ENCODE results near the gene EIF4G3. TPM values are rescaled to one million over a fixed set of nuclear protein-coding genes. Genes with fewer than 3 reads are reported as not detected.
"Not testable (repeated sequence)": the region's sequence is repeated elsewhere in the genome, so short reads cannot be mapped to it uniquely, and the experiment has no call there.

Gene EIF4G3
- total RNA-seq, 1 donor from 2014 or later = 50.5 TPM

DNA sequence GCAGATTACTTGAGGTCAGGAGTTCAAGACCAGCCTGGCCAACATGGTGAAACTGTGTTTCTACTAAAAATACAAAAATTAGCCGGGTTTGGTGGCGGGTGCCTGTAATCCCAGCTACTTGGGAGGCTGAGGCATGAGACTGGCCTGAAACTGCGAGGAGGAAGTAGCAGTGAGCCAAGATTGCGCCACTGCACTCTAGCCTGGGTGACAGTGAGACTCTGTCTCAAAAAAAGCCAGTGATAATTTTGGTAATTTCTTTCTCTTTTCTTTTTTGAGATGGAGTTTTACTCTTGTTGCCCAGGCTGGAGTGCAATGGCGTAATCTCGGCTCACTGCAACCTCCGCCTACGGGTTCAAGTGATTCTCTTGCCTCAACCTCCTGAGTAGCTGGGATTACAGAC lies 324.9 kb downstream of the EIF4G3 start:
- DNase-seq (ENCODE audit: low spot score in 2 of 2); FAIRE-seq: not testable (repeated sequence)

- FAIRE-seq (no peak), DNase-seq (ENCODE audit: low spot score in 2 of 2) (no peak)
Observed at GRCh38 chr1:20850021-20850420, 326.7 kb downstream of the EIF4G3 start.

DNA sequence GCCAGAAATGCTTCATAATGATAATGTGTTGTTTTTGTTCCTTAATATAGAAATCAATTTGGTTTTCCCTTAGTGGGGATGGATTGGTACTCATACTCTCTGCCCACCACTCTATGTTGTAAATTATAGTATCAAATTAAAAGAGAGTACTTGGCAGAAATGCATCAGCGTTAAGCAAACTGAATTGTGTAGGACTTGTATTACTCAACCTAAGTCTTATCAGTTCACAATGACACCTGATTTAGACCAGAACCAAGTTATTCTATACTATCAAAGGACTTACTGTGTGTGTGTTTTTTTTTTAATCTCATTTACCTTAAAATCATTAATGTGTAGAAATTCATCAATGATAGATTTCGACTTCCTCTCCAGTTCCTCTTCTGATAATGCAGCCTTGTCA lies 327.6 kb downstream of the EIF4G3 start:
- no peak for FAIRE-seq
- DNase-seq (ENCODE audit: low spot score in 2 of 2) = no peak

- DNase-seq (ENCODE audit: low spot score in 2 of 2) (no peak), FAIRE-seq (no peak)
Observed at GRCh38 chr1:20848162-20848561, 328.5 kb downstream of the EIF4G3 start.

GRCh38 chr1:20847611-20848080 lies 329.1 kb downstream of the EIF4G3 start:
- FAIRE-seq = no peak

DNA sequence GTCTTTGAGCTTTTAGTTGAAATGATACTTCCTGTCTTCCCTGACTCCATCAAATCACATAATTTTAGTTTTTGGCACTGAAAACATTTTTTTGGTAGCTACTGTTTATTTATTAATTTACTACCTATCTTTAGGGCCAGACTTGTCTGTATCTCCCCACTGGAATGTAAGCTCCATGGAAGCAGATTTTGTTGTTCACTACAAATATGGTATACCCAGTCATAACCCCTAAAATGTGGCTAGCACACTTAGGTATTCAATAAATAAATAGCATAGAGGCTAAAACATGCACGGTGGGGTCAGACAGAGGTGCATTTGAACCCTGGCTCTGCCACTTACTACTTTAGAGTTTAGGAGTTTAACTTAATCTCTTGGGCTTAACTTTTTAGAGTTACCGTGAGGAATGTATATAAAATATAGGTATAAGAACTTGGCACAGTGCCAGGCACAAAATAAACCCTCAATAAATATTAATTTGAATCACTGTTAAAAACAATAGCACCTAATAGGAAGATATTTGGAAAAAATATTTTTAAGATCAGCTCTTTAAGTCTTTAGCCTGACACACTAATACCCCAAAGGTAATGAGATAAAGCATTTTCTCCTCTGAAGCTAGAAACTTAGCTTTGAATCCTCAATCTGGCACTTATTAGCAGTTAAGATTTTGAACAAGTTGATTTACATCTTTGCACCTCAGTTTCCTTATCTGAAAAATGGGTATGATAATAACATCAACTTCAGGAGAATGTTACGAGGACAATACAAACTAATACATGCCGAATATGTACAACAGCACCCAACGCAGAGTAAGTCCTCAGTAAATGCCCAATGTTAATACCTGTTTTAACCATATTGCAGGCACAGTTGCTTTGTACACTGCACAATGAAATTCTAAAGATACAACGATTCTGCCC lies 330.0 kb downstream of the EIF4G3 start:
- DNase-seq (ENCODE audit: low spot score in 2 of 2) (no peak), FAIRE-seq (no peak)

More at GRCh38 chr1:20847611-20848080, 329.1 kb downstream of the EIF4G3 start:
- DNase-seq (ENCODE audit: low spot score in 2 of 2) = no peak

DNA sequence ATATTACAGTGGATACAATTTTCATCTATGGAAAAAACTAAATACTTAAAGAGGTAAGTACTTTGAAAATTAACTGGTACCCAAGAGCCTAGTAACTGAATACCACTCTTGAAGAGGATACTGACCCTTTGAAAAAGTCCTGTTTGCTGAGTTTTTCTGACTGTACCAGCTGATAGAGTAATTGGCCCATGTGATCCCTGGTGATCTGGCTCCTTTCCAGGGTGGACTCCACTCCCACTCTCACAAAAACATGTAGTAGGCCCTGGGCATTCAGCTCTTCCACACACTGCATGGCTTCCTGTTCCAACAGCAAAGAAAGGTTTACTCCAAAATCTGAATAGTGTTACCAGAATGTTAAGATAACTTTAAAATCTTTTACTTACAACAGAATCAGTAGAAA lies 336.0 kb downstream of the EIF4G3 start:
- DNase-seq (ENCODE audit: low spot score in 2 of 2) (no peak), FAIRE-seq (no peak)

DNA sequence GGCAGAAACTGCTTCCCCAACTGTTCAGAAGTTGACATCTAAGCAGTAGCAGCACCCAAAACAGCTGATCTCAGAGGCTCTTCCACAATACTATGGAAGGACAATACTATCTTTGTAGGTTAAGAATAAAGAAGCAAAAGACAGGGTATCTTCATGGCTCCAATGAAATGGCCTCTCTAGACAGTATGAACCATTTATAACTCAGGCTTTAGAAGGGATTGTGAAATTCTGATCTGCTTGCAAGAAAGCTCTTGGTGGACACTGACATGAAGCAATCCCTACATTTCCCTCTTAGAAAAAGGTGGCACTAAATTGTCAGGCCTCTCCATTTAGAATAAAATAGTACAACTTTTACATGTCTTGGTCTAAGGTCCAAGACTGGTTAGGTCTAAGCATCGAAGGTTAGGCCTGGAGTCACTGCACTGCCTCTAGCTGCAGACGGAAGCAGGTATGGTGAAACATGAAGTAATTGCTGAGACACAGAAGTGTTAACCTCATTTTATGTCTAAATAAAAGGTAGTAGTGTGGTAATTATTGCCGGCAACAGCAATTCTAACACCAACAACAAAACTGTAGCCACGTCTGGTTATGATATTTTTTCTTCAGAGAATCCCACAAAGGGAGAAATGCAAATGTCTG lies 339.0 kb downstream of the EIF4G3 start:
- FAIRE-seq = no peak
- no peak for DNase-seq (ENCODE audit: low spot score in 2 of 2)

DNA sequence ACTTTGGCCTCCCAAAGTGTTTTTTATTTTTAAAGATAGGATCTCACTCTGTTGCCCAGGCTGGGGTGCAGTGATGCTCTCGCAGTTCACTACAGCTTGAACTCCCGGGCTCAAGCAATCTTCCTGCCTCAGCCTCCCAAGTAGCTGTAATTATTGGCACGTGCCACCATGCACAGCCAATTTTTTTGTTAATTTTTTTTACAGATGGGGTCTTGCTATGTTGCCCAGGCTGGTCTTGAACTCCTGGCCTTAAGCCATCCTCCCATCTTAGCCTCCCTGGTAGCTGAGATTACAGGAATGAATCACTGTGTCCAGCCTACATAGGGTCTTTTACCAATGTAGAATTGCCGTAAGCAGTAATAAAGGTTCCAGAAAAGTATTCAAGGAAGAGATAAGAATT lies 340.5 kb downstream of the EIF4G3 start:
- DNase-seq (ENCODE audit: low spot score in 2 of 2) (no peak), FAIRE-seq (no peak)

GRCh38 chr1:20834780-20835179 lies 341.9 kb downstream of the EIF4G3 start:
- FAIRE-seq (no peak), DNase-seq (ENCODE audit: low spot score in 2 of 2) (no peak)

GRCh38 chr1:20834192-20834591 lies 342.5 kb downstream of the EIF4G3 start:
- FAIRE-seq (no peak), DNase-seq (ENCODE audit: low spot score in 2 of 2) (no peak)

GRCh38 chr1:20830378-20830777 lies 346.3 kb downstream of the EIF4G3 start:
- FAIRE-seq (no peak), DNase-seq (ENCODE audit: low spot score in 2 of 2) (no peak)

DNA sequence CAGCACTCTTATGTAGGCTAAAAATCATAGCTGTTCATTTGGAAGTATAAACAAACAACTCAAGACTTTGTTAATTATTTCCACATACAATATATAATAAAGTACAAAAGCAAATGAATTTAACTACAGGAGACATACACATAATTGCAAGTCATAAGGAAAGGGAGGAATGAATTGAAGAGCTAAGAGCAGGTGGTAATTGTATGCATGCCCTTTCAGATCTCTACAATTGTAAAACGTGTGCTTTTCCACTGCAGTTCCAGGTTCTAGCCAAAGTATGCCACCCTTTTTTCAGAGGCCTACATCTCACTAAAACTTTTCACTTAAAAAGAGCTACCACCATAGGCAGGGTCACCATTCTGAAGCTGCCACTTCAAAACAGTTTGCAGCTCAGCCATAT lies 346.8 kb downstream of the EIF4G3 start:
- DNase-seq (ENCODE audit: low spot score in 2 of 2) = no peak
- FAIRE-seq = no peak

DNA sequence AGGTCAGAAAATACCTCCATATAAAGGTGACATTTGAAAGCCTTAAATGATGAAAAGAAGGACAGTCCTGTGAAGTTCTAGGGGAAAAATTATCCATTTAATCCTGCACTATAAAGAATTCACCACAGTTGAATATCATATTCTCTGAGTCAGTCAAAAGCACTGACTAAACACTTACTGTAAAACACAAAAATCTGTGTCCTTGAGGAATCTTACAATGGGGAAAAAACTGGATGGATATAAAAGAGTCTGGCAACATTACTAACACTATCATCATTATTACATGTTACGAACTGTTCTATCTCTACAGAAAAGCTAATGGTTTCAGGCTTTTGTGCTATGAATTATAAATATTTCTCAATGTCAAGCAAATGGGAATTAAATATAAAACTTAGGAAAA lies 347.2 kb downstream of the EIF4G3 start:
- peak; percentile 19 for FAIRE-seq

GRCh38 chr1:20823845-20824244 lies 352.9 kb downstream of the EIF4G3 start:
- no peak for DNase-seq (ENCODE audit: low spot score in 2 of 2)
- no peak for FAIRE-seq

More for the DNA sequence above, 347.2 kb downstream of the EIF4G3 start:
- DNase-seq (ENCODE audit: low spot score in 2 of 2) = no peak

DNA sequence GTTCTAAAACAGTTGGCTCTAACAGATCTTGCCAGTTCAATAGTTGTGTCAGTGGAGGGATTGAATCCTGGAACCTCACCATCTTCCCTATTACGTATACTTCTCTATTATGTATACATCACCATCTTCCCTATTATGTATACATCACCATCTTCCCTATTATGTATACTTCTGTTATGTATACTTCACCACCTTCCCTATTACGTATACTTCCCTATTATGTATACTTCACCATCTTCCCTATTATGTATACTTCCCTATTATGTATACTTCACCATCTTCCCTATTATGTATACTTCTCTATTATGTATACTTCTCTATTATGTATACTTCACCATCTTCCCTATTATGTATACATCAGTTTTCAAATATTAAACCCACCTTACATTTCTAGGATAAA lies 355.2 kb downstream of the EIF4G3 start:
- no peak for DNase-seq (ENCODE audit: low spot score in 2 of 2)
- no peak for FAIRE-seq

GRCh38 chr1:20819818-20820217 lies 356.9 kb downstream of the EIF4G3 start:
- DNase-seq (ENCODE audit: low spot score in 2 of 2) (no peak), FAIRE-seq (no peak)

GRCh38 chr1:20814534-20814871 lies 362.2 kb downstream of the EIF4G3 start:
- DNase-seq (ENCODE audit: low spot score in 2 of 2) = no peak
- FAIRE-seq = no peak

GRCh38 chr1:20811916-20812315 lies 364.8 kb downstream of the EIF4G3 start:
- DNase-seq (ENCODE audit: low spot score in 2 of 2) (no peak), FAIRE-seq (no peak)

- no peak for DNase-seq (ENCODE audit: low spot score in 2 of 2)
- no peak for FAIRE-seq
Observed at GRCh38 chr1:20793236-20793635, 383.5 kb downstream of the EIF4G3 start.

GRCh38 chr1:20792196-20792595 lies 384.5 kb downstream of the EIF4G3 start:
- DNase-seq (ENCODE audit: low spot score in 2 of 2) = no peak

DNA sequence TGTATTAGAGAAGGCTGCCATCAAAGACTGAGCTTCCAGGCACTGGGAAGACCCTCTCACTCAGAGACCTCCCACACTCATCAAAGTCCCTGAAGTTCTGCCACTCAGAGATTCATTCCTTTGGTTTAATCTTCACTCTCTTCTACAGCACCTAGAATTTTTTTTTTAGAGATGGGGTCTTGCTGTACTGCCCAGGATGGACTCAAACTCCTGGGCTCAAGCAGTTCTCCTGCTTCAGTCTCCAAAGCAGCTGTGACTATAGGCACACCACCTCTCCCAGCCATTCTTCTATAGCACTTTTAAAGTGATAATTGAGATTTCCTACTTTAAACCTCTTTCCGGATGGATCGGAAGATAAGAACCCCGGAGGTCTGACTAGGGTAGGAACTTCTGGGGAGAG lies 385.9 kb downstream of the EIF4G3 start:
- FAIRE-seq = no peak
- no peak for DNase-seq (ENCODE audit: low spot score in 2 of 2)

More at GRCh38 chr1:20792196-20792595, 384.5 kb downstream of the EIF4G3 start:
- FAIRE-seq = no peak

Data from frontal cortex (tissue), 4 donors.